ENCODE results near the gene PRDM10.
"Not testable (repeated sequence)": the region's sequence is repeated elsewhere in the genome, so short reads cannot be mapped to it uniquely, and the experiment has no call there.

Gene PRDM10, protein sequence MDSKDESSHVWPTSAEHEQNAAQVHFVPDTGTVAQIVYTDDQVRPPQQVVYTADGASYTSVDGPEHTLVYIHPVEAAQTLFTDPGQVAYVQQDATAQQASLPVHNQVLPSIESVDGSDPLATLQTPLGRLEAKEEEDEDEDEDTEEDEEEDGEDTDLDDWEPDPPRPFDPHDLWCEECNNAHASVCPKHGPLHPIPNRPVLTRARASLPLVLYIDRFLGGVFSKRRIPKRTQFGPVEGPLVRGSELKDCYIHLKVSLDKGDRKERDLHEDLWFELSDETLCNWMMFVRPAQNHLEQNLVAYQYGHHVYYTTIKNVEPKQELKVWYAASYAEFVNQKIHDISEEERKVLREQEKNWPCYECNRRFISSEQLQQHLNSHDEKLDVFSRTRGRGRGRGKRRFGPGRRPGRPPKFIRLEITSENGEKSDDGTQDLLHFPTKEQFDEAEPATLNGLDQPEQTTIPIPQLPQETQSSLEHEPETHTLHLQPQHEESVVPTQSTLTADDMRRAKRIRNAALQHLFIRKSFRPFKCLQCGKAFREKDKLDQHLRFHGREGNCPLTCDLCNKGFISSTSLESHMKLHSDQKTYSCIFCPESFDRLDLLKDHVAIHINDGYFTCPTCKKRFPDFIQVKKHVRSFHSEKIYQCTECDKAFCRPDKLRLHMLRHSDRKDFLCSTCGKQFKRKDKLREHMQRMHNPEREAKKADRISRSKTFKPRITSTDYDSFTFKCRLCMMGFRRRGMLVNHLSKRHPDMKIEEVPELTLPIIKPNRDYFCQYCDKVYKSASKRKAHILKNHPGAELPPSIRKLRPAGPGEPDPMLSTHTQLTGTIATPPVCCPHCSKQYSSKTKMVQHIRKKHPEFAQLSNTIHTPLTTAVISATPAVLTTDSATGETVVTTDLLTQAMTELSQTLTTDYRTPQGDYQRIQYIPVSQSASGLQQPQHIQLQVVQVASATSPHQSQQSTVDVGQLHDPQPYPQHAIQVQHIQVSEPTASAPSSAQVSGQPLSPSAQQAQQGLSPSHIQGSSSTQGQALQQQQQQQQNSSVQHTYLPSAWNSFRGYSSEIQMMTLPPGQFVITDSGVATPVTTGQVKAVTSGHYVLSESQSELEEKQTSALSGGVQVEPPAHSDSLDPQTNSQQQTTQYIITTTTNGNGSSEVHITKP

DNA sequence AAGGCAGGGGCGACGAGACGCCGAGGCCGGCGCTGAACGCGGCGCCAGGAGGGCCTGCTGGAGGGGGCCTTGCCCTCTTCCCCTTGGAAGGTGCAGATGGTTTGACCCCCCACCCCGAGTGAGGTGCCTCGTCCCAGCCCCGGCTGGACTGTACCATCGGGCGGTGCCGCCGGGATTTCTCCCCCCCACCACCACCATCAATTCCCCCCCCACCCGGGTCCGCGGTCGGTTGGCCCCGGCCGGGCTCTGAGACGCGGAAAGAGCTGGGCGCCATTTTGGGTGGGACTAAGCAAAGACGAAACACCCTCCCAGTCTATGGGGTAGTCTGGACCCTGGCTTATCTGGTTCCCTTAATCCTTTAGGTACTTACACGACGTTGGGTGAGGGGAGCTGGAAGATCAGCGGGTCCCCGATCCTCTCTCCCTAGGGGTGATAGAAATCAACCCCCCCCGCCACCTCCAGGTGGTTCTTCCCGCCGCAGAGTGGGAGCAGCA, at the start of gene PRDM10:
PRDM10 (minus strand) TSS at position 484 of the 494 bp plus-strand sequence. CDS start 41,871 bp downstream, outside the sequence.
- DNase-seq (ENCODE audit: low read depth in 2 of 2), result peak; percentile 77 to 81

DNA sequence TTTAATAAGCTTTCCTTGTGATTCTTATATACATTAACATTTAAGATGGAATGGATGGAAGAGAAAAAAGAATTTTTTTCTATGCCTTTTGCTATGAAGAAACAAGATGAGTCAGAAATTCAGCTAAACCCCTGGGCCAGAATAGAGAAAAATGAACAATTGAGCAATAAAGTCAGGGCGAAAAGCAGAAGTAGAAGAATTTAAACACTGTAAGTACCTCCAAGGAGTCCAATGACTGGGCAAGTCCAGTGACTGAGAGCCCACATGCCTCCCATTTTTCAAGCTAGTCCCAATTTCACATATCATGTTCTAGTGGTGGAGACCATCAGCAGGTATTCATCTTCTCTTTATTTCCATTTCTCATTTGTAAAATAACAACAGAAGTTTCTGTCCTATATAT, 48.4 kb upstream of the PRDM10 start:
- no peak for DNase-seq (ENCODE audit: low read depth in 2 of 2)

DNA sequence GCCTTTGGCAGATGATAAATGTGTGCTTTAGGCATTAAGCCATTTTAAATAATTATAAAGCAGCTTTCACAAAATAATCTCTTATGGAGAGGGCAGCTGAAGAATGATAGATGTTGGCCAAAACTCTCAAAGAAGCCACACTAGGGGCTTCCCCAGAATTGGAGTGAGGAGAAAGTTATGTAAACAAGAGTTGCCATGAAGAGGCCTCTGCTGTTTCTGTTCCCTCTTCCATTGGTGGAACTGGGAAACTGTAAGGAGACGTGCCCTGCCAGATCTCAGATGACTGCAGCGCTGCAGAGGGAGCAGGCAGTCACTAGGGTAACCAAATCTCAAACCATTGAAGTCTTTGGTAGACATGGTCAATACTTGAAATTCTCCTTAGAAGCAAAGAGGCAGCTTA, 47.6 kb upstream of the PRDM10 start:
- DNase-seq (ENCODE audit: low read depth in 2 of 2), result no peak

DNA sequence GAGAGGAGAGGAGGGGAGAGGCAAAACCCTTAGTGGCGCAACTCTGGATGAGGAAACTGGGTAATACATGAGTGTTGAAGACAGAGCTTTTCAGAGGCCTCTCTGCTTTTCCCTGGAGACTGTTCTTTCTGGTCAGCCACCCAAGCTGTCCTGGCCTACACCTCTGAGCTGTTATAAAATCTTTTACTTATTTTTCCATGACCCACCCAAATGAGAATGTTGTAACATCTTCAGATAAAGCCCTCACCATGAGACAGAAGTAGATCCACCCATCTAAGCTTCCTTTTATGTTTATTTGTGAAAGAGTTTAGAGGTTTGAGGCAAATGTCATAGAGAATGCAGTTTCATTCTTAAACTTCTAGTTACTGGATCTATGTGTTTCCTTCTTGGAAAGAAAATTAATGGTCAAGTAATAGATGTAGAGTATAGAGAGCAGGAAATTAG, 46.7 kb upstream of the PRDM10 start:
- no peak for DNase-seq (ENCODE audit: low read depth in 2 of 2)

DNA sequence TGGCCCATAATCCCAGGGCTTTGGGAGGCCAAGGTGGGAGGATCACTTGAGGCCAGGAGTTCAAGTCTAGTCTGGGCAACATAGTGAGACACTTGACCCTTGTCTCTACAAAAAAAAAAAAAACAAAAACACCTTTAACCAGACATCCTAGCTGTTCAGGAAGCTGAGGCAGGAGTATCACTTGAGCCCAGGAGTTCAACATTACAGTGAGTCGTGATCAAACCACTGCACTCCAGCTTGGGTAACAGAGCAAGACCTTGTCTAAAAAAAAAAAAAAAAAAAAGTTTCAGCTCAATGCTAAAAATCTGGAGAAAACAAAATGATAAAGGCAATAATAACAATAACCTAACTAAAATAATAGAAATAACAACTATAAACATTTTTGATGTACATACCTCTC, 44.5 kb upstream of the PRDM10 start:
- DNase-seq (ENCODE audit: low read depth in 2 of 2), result no peak

DNA sequence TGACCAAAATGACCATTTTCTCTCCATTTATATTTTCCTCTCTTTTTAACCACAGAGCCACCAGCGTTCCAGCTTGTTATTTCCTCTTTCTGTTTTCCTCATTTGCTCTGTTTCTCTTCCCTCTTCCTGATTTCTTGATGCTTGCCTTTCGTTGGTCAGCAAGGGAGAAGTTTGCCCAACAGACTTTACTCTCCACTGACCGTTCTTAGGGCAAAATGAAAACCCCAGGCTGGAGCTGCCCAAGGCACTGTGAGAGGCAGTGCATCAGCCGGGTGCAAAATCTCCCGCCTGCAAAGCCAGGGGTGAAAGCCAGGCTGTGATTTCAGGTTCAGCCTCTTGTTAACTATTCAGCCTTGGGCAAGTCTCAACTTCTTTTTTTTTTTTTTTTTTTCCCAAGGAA, 40.9 kb upstream of the PRDM10 start:
- no peak for DNase-seq (ENCODE audit: low read depth in 2 of 2)

DNA sequence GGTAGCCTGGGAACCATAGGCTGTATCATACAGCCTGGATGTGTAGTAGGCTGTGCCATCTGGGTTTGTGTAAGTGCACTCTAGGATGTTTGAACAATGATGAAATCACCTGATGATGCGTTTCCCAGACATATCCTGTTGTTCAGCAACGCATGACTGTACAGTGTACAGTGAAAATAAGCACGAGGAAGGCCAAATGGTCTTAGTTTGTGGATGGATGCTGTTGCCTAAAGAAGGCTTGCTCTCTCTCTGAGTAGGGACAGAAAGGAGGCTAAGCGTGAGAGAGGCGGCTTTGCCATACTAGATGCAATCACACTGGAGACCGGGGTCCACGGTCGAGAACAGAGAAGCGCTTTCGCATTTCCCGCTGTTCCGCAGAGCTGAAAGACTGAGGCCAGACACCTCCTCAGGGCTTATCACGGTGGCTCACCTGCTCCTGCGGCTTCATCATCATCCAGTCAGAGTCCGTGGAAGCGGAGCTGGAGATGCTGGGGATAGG, 39.5 kb upstream of the PRDM10 start:
- DNase-seq (ENCODE audit: low read depth in 2 of 2), result no peak

DNA sequence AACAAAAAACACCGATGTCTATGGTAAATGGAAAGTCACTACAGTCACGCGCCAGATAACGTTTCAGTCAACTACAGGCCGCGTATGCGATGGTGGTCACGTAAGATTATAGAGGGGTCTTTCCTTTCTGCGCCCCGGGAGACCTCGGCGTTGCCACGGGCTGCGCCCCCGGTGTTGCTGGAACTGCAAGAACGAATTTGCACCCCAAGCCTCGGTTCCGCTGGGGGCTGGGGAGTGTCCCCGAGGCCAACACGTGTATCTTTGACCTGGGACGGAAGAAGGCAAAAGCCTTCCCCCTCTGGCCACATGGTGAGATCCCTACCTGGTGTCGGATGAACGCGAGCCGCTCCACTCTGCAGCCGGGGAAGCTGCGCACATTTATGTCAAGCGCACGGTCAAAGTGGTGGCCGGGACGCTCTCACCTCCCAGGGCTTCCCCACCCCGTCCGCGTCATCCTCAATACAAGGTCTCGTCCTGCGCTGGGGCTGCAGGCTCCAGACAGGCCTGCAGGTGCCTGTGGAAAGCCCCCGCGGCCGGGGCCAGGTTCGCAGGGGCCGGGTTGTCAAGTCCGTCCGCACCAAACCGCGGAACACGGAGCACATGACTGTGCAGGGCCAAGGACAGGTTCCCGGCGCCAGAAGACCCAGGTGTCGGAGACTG, 37.8 kb upstream of the PRDM10 start:
- DNase-seq (ENCODE audit: low read depth in 2 of 2), result no peak

DNA sequence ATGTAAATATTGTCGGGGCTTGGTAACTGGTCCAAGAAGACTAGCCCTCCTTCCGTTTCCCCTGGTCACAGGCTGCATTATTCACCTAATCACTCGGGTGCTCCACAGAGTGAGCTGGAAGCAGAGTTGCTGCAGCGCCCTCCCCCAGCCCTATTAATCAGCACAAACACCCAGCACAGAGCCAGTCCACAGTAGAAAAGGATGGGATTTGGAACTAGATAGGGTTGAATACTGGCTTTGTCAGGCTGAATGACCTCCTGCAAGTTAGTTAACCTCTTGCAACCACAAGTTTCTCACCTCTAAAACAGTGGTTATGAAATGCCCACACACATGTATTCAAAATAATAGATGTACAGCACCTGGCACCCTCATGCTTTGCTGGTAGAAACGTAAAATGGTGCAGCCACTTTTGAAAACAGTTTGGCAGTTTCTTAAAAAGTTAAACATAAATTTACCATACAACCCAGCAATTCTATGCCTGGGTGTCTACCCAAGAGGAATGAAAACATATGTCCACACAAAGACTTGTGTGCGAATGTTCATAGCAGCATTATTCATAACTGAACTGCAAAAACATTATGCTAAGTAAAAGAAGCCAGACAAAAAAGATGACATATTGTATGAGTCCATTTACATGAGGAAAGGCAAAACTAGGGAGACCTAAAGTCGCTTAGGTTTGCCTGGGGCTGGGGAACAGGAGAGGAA, 35.4 kb upstream of the PRDM10 start:
- no peak for DNase-seq (ENCODE audit: low read depth in 2 of 2)

DNA sequence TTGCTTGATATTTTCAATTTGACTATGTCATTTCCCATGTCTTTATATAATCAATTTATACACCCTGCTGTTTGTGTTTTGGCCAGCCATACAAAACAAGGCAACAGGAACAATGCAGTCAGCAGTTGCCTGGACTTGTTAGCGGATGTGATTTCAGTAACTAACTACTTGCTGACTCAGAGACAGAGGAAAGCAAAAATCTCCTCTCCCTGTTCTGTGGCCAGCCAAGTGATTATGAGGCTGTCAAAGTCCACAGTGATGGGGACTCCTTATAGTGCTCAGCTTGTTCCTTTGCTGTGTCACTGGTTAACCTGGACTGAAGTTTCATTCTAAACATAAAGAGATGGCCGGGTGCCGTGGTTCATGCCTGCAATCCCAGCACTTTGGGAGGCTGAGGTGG, 34.4 kb upstream of the PRDM10 start:
- DNase-seq (ENCODE audit: low read depth in 2 of 2), result no peak

DNA sequence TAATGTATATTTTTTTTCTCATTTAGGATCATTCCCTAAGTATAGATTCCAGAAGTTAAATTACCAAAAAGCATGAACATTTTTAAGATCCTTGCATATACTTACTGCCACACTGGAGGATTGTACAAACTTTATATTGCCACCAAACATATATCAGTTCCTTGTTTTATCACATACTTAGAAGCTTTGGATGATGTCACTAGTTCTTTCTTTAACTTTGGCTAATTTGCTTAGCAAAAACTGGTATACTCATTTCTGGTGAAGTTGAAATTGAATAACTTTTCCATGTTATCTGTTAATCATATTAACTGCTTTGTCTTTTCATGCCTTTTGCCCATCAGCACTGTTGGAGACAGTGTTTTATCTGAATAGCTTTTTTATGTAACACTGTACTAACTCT, 31.6 kb upstream of the PRDM10 start:
- DNase-seq (ENCODE audit: low read depth in 2 of 2), result no peak

DNA sequence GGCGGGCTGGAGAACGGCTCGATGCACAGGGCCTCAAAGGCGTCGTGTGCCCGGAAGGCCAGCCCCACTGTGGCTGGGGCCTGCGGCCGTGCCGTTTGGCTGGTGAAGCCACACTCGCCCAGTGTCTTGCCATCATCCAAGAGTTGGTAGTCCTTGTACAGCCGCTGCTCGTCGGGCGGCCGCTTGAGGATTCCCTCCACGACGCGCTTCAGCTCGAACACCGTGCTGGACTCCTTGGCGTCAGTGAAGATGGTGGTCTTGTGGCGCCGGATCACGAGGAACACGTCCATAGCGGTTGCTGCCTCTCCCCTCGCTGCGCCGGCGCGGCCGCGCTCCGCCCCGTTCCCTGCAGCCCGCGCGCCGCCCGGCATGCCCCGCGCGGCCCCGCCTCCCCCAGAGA, 30.3 kb upstream of the PRDM10 start:
- no peak for DNase-seq (ENCODE audit: low read depth in 2 of 2)

DNA sequence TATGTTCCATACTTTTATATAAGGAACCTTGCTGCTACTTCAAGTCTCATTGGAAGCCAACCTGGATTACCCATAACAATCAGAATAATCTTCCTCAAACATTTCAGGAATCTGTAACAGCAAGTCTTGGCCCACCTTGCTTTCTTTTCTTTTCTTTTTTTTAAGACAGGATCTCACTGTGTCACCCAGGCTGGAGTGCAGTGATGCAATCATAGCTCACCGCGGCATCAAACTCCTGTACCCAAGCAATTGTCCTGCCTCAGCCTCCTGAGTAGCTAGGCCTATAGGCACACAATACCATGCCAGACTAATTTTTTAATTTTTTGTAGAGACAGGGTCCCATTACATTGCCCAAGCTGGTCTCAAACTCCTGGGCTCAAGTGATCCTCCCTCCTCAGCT, 29.3 kb upstream of the PRDM10 start:
- no peak for DNase-seq (ENCODE audit: low read depth in 2 of 2)

DNA sequence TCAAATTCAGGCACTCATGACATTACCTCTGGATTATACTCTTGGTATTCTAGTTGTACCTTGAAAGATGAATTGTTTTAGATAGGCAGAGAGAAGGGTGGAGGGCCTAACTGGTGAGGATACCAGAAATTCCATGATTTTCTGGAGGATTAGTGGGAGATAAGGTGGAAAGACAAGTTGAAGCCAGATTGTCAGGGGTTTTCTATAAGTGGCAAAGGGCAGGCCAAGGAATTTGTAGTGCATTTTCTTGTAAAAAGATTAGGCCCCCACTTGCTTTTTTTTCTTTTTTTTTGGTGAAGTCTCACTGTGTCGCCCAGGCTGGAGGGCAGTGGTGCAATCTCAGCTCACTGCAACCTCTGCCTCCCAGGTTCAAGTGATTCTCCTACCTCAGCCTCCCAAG, 28.4 kb upstream of the PRDM10 start:
- DNase-seq (ENCODE audit: low read depth in 2 of 2), result no peak

DNA sequence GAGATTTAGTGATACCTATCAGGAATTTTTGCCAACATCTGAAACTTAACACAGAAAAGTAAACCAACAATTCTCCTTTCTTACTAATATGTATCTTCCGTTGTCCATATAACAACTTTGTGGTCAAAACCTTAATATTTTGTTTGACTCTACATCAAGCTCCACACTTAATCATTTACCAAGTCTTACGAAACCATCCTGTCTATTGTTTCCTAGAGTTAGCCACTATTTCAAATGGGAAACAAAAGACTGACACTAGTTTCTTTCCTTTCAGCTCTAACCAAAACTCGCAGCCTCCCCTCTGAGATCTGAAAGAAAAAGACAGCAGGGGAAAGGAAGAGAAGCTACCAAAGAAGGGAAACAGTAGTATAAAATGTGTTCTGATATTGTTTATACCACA, 26.5 kb upstream of the PRDM10 start:
- DNase-seq (ENCODE audit: low read depth in 2 of 2), result no peak

DNA sequence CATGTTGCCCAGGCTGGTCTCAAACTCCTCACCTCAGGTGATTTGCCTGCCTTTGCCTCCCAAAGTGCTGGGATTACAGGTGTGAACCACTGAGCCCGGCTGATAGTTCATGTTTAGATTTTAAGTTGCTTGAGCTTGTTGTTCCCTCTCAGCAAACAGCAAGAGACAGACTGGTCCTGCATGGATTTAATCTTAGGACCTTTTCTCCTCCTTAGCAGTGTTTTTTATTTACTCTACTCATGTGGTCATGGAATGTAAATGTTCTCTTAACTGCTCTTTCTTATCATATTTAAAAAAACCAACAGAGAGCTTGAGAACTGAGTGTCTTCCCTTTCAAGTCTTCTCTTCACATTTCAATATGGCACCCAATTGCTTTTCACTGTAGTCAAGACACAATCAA, 22.7 kb upstream of the PRDM10 start:
- no peak for DNase-seq (ENCODE audit: low read depth in 2 of 2)

DNA sequence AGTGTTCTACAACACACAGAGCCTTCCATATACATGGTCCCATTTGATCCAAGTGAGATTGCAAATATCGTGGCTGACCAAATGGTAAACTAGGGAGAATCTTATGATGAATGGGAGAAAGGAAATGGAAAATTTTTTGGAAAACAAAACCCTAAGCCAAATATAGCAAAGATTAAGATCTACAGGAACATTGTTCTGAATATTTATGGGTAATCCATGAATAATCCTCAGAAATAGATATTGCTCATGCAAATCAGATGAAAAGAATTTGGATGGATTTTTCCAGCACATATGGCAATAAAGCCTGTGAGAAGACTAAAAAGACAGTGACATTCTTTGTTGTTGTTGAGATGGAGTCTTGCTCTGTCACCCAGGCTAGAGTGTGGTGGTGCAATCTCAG, 21.7 kb upstream of the PRDM10 start:
- no peak for DNase-seq (ENCODE audit: low read depth in 2 of 2)

DNA sequence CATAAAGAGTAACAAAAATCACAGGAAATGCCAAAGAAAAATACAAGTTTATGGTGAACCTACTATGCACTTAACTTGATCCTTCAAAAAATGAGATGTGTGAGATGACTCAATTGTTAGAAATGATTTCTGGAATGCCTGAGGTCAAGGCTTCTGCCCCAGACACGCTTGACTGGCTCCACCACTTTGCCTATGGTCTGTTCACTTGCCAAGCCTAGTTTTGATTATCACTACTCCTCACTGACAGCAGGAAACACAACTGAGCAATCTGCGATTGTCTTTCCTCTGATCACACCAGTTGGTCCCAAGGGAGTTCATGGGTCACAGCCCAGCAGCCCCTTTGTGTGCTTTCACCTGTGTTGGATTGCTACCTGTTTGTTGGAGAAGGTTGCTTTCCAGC, 20.6 kb upstream of the PRDM10 start:
- DNase-seq (ENCODE audit: low read depth in 2 of 2), result no peak

DNA sequence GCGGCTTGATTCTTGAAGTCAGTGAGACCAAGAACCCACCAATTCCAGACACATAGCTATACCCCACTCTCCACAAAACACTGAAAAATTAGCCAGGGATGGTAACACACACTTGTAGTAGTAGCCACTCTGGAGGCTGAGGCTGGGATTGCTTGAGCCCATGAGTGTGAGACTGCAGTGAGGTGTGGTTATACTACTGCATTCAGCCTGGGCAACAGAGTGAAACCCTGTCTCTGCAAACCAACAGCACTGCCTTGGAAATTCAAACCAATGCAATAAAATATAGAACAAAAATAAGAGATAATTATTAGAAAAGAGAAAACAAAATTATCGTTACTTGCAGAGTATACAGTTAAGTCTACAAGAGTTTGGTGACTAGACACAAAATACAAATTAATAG, 20.2 kb upstream of the PRDM10 start:
- DNase-seq (ENCODE audit: low read depth in 2 of 2), result no peak

DNA sequence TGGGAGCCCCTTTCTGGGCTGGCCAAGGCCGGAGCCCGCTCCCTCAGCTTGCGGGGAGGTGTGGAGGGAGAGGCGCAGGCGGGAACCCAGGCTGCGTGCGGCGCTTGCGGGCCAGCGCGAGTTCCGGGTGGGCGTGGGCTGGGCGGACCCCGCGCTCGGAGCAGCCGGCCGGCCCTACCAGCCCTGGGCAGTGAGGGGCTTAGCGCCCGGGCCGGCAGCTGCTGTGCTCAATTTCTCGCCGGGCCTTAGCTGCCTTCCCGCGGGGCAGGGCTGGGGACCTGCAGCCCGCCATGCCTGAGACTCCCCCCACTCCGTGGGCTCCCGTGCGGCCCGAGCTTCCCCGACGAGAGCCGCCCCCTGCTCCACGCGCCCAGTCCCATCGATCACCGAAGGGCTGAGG, 19.0 kb upstream of the PRDM10 start:
- DNase-seq (ENCODE audit: low read depth in 2 of 2), result not testable (repeated sequence)

DNA sequence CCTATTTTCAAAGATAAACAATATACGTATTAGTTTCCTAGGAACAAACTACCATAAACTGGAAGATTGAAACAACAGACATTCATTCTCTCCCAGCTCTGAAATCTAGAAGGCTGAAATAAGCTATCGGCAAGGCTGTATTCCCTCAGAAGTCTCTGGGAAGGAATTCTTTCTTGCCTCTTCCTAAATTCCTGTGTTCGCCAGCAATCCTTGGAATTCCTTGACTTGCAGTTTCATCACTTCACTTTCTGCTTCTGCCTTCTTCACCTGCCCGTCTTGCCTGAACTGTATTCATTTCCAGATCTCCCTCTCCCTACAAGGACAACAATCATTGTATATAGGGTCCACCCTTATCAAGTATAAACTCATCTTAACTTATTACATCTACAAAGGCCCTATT, 17.7 kb upstream of the PRDM10 start:
- DNase-seq (ENCODE audit: low read depth in 2 of 2), result no peak
